Gastrocnemius medialis (tissue), 4 donors: ENCODE results near the gene CDH23. TPM values are rescaled to one million over a fixed set of nuclear protein-coding genes. Genes with fewer than 3 reads are reported as not detected.

ENCODE experiments used
- ATAC-seq, 2 donors: fragments of 150-250 bp; one replicate each; pipeline ENCODE4 v1.9.1; 2016
- DNase-seq, 2 donors: peaks; one replicate each; pipeline ENCODE4 v3.0.0-alpha.2; 2019
- H3K27ac ChIP-seq, 4 donors: fragments of 200-600 bp; sonication (generic); 1 replicate in 1 of 4; 2 replicates in 3 of 4; pipeline ENCODE4 v1.5.1; 2016 to 2018; ENCODE audit warnings: mild to moderate bottlenecking in 2 of 4, moderate library complexity in 1 of 4
- H3K27me3 ChIP-seq, 3 donors: fragments of 200-600 bp; sonication (generic) in 2 of 3; 1 replicate in 1 of 3; 2 replicates in 2 of 3; pipeline versions ENCODE4 v1.5.1 to v1.6.0; 2016 to 2019; ENCODE audit warnings: mild to moderate bottlenecking in 1 of 3, moderate library complexity in 1 of 3
- H3K36me3 ChIP-seq, 2 donors: fragments of 200-600 bp; sonication (generic) in 1 of 2; one replicate each; pipeline ENCODE4 v1.5.1; 2017 to 2018
- H3K4me1 ChIP-seq, 2 donors: fragments of 200-600 bp; sonication (generic) in 1 of 2; one replicate each; pipeline ENCODE4 v1.5.1; 2016 to 2017; ENCODE audit warnings: mild to moderate bottlenecking in 2 of 2
- H3K4me3 ChIP-seq, 4 donors: fragments of 200-600 bp; sonication (generic) in 3 of 4; 1 replicate in 1 of 4; 2 replicates in 3 of 4; pipeline ENCODE4 v1.5.1; 2016 to 2019; ENCODE audit warnings: mild to moderate bottlenecking in 2 of 4
- H3K9me3 ChIP-seq, 3 donors: fragments of 200-600 bp; sonication (generic) in 2 of 3; 1 replicate in 1 of 3; 2 replicates in 2 of 3; pipeline ENCODE4 v1.5.1; 2016 to 2019
- CTCF ChIP-seq, 5 experiments: fragments of 450-650 bp in 3 of 5; fragments of 200-600 bp in 2 of 5; sonication (generic) in 2 of 5; IDR thresholded peaks in 4 of 5; conservative IDR thresholded peaks in 1 of 5; 1 replicate in 4 of 5; 2 replicates in 1 of 5; pipeline ENCODE4 v1.5.1; 2016 to 2019; ENCODE audit warnings: antibody characterized with exemption in 5 of 5, mild to moderate bottlenecking in 3 of 5, moderate library complexity in 3 of 5
- POLR2A ChIP-seq, 2 donors: fragments of 450-650 bp; IDR thresholded peaks; one replicate each; pipeline ENCODE4 v1.6.1; 2017; ENCODE audit warnings: antibody characterized with exemption in 2 of 2, mild to moderate bottlenecking in 2 of 2, moderate library complexity in 2 of 2
- in situ Hi-C, 4 donors: fragments of 200-750 bp; cut with MboI; loops; one replicate each; pipeline versions ENCODE4 v1.15.0 to v1.8.0; 2017; ENCODE audit warnings: low sequenced_read_pairs in 4 of 4
- intact Hi-C: fragments of 100-400 bp; cut with DNase I; formaldehyde crosslinking; loops from one replicate; pipeline ENCODE4 v1.15.1; 2023; ENCODE audit warnings: low total_unique reads
- total RNA-seq, 4 donors: library from RNA; depleted of rRNA; stranded (reverse); fragments of >200 nt; gene quantifications; one replicate each; pipeline versions ENCODE4 v1.1.0 to v1.2.3, GENCODE V29; 2016

The CDH23 gene
- total RNA-seq, 4 donors from 2014 or later: 0.53 to 1.8 (median 1.2) TPM

GRCh38 chr10:71722849-71723248 is 326.1 kb downstream of the CDH23 start:
- H3K4me3 ChIP-seq: no peak overlapping the region
- no peaks in the 10 kb centered on the region for H3K9me3 ChIP-seq
- H3K27me3 ChIP-seq: no peaks in the 10 kb centered on the region
- H3K27ac ChIP-seq: no peak overlapping the region
- intact Hi-C loops: no loop called here
- DNase-seq: no peak
- TF ChIP-seq POLR2A (IDR thresholded peaks at IDR 0.05): no peak
- TF ChIP-seq CTCF (IDR thresholded peaks at IDR 0.05 in 4 of 5, conservative IDR thresholded peaks at IDR 0.05 in 1 of 5): no peak
- in situ Hi-C loops: no loop called here
- no peak for ATAC-seq
- no peaks in the 10 kb centered on the region for H3K36me3 ChIP-seq
- peaks cover 14 to 25% of the 10 kb centered on the region in 2 donors for H3K4me1 ChIP-seq

- ATAC-seq (no peak), DNase-seq (no peak)
- in situ Hi-C loops: no loop called here
- Histone ChIP-seq H3K9me3 (no peaks in the 10 kb centered on the region), H3K36me3 (no peaks in the 10 kb centered on the region), H3K27ac (no peak overlapping the region), H3K27me3 (no peaks in the 10 kb centered on the region), H3K4me3 (no peak overlapping the region), H3K4me1 (peaks cover 16 to 27% of the 10 kb centered on the region in 2 donors)
- TF ChIP-seq POLR2A (IDR thresholded peaks at IDR 0.05) (no peak), CTCF (IDR thresholded peaks at IDR 0.05 in 4 of 5, conservative IDR thresholded peaks at IDR 0.05 in 1 of 5) (no peak)
- intact Hi-C loops: no loop called here
Measured at GRCh38 chr10:71723311-71723710, 326.6 kb downstream of the CDH23 start.

GRCh38 chr10:71724539-71724938 is 327.8 kb downstream of the CDH23 start:
- DNase-seq: no peak
- H3K36me3 ChIP-seq: no peaks in the 10 kb centered on the region
- no peak overlapping the region for H3K4me3 ChIP-seq
- intact Hi-C loops: no loop called here
- no peak for ATAC-seq
- no peaks in the 10 kb centered on the region for H3K9me3 ChIP-seq
- peaks cover 21 to 30% of the 10 kb centered on the region in 2 donors for H3K4me1 ChIP-seq
- TF ChIP-seq CTCF (IDR thresholded peaks at IDR 0.05 in 4 of 5, conservative IDR thresholded peaks at IDR 0.05 in 1 of 5) (no peak), POLR2A (IDR thresholded peaks at IDR 0.05) (no peak)
- H3K27ac ChIP-seq: no peak overlapping the region
- H3K27me3 ChIP-seq: no peaks in the 10 kb centered on the region
- in situ Hi-C loops: no loop called here

- H3K4me3 ChIP-seq: no peak overlapping the region
- TF ChIP-seq POLR2A (IDR thresholded peaks at IDR 0.05) (no peak), CTCF (IDR thresholded peaks at IDR 0.05 in 4 of 5, conservative IDR thresholded peaks at IDR 0.05 in 1 of 5) (no peak)
- ATAC-seq (no peak), DNase-seq (no peak)
- intact Hi-C loops: no loop called here
- no peaks in the 10 kb centered on the region for H3K27me3 ChIP-seq
- H3K9me3 ChIP-seq: no peaks in the 10 kb centered on the region
- H3K4me1 ChIP-seq: peaks cover 21 to 30% of the 10 kb centered on the region in 2 donors
- no peak overlapping the region for H3K27ac ChIP-seq
- in situ Hi-C loops: no loop called here
- no peaks in the 10 kb centered on the region for H3K36me3 ChIP-seq
Measured at GRCh38 chr10:71725249-71725648, 328.5 kb downstream of the CDH23 start.

- no peaks in the 10 kb centered on the region for H3K9me3 ChIP-seq
- in situ Hi-C loops: no loop called here
- H3K4me1 ChIP-seq: peaks cover 21 to 30% of the 10 kb centered on the region in 2 donors
- H3K27ac ChIP-seq: no peak overlapping the region
- intact Hi-C loops: no loop called here
- no peak for ATAC-seq
- H3K4me3 ChIP-seq: no peak overlapping the region
- TF ChIP-seq CTCF (IDR thresholded peaks at IDR 0.05 in 4 of 5, conservative IDR thresholded peaks at IDR 0.05 in 1 of 5) (peak in 1 of 5 experiments; percentile 32), POLR2A (IDR thresholded peaks at IDR 0.05) (no peak)
- DNase-seq: no peak
- H3K27me3 ChIP-seq: no peaks in the 10 kb centered on the region
- H3K36me3 ChIP-seq: no peaks in the 10 kb centered on the region
Measured at GRCh38 chr10:71725998-71726579, 329.4 kb downstream of the CDH23 start.
